SKM-1 treated with dmso at 0.1 percent for 144 hours (cell line): ENCODE measurements around the gene SLC4A9.
A peak's percentile ranks its signal among the peaks of the same experiment; 100 is the strongest.
"Not testable (repeated sequence)": the region's sequence is repeated elsewhere in the genome, so short reads cannot be mapped to it uniquely, and the experiment has no call there.

Experiments
- DNase-seq: peaks from one replicate; lab custom pipeline; 2025; ENCODE audit not compliant: unreplicated experiment; lab: John Stamatoyannopoulos, UW

Gene SLC4A9

DNA sequence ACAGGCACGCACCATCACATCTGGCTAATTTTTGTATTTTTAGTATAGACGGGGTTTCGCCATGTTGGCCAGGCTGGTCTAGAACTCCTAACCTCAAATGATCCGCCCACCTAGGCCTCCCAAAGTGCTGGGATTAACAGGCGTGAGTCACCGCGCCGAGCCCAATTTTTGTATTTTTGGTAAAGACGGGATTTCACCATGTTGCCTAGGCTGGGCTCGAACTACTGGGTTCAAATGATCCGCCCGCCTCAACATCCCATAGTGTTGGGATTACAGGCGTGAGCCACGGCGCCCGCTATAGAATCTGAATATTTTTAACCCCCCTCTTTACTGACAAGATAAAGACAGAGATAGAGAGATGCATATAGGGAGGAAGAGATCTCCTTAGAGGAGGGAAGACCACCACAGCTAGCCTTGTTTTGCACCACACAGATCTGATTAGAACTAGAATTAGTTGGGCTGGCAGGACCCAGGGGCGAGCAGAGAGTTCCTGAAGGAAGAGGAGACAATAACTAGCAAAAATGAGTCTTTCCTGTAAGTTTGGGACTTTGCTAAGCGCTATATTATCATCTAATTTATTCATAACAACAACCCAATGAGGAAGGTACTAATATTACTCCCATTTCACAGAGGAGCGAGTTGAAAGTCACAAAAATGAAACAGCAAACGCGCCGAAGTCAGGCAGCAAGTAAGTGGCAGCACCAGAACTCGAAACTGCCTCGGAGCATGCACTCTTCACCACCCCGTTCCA is 40.2 kb downstream of the SLC4A9 start:
- DNase-seq, result peak; percentile 47

DNA sequence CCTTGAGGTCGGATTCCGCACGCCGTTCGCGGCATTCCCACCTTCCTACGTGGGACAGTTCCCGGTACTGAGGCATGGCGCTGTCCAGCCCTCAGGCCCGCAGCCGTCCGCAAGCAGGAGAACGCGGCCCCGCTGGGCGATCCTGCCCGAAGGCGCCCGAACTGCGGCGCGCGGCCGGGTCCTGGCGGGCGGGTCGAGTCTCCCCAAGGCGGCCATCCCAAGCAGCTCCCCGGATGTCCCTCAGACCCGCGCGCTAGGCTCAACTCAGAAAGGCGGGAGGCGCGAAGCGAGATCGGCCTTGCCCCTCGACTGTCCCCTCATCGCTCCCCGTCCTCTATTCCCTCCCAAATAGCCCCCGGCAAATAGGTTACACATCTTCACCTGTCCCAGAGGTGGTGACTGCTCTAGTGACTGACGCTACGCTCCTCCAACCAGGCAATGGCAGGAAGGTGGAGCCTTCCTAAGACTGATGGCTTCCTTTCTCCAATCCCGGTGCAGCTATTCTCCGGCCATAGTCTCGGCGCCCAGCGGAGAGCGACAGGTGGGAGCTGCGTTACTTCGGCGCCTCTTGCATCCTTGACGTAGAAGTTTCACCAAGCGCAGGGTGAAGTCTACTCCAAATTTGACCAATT is 40.9 kb downstream of the SLC4A9 start:
- peak; percentile 91 for DNase-seq

DNA sequence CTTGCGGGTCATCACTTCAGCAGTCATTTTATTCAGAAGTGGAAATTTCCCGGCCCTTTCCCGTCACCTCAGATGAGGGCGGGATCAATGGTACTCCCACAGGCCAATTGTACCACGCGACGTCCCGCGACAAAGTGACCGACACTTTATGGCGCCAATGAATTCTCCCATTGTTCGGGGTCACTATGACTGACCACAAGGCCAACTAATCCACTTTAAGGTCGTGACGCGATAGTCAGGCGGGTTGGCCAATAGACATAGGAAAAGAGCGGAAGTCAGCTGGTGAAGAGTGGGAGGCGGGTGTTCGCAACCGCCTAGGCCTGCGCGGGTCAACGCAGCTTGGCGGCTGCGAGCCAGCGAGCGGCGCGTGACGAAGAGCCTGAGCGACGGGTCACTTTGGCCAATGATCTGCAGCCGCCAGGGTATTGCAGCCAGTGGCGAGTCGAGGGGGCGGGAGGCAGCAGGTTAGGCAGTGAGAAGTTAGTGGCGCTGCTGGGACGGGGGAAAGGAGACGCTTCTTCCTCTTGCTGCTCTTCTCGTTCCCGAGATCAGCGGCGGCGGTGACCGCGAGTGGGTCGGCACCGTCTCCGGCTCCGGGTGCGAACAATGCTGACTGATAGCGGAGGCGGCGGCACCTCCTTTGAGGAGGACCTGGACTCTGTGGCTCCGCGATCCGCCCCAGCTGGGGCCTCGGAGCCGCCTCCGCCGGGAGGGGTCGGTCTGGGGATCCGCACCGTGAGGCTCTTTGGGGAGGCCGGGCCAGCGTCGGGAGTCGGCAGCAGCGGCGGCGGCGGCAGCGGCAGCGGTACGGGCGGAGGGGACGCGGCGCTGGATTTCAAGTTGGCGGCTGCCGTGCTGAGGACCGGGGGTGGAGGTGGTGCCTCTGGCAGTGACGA is 41.6 kb downstream of the SLC4A9 start, which contains the start of gene ANKHD1:
ANKHD1 (plus strand) TSS at position 472 of the 896 bp plus-strand sequence; CDS start at position 607, 135 bp downstream.
- peak; percentile 100 for DNase-seq

DNA sequence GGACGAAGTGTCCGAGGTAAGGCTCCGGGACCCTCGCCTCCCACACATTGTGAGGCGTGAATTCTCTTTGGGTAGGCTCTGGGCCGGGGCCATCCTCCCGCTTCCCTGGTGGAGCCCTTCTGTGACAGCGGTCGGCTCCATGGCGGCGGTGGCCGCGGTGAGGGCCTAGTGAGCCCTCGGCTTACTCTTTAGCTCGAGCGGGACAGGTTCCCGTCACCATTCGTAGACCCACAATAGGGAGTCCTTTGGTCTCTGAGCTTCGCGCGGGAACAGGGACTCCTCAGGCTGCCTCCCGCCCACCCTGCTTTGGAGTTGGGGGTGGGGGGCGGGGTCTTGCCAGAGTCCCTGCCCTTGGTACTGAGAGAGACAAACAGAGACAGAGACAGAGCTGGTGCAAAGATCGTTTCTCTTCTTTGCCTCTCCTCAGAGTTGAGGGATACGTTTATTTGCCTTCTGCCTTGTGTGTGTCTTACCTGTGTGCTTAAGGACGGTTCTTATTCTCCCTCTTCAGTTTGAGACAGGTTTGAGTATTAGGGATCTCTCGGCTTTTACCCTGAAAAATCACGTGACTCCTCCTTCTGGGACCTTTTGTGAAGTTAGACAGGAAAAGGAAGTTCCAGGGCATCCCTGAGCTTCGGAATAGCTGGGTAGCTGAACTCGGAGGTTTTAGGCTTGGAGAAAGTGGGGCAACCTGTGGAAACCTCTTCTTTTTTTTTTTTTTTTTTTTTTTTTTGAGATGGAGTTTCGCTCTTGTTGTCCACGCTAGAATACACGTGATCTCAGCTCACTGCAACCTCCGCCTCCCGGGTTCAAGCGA is 42.5 kb downstream of the SLC4A9 start:
- DNase-seq, result peak; percentile 48

DNA sequence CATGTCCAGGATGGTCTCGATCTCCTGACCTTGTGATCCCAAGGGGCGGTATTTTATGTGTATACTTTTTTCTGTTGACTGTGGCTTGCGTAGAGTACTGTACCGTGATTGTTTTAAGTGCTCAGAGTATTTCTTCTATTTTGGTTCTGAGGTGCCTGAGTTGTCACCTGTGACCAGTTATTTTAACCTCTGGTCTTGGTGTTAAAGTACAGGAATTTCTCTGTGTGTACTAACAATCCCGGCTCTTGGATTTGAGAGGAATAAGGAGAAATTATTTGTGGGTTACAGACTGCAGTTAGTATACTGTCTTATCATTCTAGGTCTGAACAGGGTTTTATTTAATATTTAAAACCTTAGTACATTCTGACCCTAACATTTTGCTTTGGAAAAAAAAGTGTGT is 43.6 kb downstream of the SLC4A9 start:
- no peak for DNase-seq

DNA sequence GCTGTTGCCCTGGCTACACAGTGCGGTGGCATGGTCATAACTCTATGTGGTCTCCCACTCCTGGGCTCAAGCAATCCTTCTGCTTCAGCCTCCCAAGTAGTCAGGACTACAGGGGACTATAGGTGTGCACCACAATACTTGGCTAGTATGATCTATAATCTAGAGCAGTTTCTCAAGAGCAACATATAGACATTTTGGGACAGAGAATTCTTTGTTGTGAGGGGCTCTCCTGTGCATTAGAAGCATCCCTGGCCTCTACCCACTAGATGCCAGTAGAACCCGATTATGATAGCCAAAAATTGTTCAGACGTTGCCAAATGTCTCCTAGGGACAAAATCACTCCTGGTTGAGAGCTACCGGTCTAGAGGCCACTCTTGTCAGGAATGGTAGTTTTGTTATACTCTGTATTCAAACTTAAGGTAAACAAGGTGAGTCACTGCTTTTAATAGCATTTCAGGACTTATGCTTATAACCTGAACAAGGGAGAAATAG is 48.8 kb downstream of the SLC4A9 start:
- no peak for DNase-seq

DNA sequence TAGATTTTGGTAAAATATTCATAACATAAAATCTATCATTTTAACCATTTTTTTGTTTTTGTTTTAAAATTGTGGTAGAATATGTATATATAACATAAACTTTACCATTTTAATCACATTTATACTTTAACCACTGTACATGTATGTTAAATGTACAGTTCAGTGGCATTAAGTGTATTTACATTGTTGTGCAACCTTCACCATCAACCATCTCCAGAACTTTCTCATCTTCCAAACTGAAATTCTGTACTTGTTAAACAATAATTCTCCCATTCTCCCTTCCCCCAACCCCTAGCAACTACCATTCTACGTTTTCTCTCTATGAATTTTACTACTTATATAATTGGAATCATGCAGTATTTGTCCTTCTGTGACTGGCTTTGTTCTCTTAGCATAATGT is 53.2 kb downstream of the SLC4A9 start:
- no peak for DNase-seq

DNA sequence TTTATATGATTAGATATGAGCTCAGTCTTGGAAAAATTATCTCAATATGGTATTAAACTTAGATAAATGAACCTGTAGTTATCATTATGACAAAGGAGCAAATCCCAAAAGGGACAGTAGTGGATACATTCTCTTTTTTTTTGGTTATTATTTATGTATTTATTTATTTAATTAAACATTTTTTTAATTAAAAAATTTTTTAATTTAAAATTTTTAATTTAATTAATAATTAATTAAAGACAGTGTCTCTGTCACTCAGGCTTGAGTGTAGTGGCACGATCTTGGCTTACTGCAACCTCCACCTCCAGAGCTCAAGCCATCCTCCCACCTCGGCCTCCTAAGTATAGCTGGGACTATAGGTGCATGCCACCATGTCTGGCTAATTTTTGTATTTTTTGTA is 57.2 kb downstream of the SLC4A9 start:
- DNase-seq, result no peak

DNA sequence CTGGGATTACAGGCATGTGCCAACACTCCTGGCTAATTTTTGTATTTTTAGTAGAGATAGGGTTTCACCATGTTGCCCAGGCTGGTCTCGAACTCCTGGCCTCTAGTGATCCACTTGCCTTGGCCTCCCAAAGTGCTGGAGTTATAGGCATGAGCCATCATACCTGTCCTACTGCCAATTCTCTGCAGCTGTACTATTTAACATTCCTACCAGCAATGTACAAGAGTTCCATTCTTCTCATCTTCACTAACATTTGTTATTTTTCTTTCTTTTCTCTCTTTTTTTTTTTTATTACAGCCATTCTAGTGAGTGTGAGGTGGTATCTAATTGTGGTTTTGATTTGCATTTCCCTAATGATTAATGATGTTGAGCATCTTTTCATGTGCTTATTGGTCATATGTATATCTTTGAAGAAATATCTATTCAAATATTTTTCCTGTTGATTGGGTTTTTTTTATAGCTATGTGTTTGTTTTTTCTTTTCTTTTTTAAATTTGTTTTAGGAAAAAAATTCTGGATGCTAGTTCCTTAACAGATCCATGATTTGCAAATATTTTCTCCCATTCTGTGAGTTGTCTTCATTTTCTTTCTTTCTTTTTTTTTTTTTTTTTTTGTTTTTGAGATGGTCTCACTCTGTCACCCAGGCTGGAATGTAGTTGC is 59.0 kb downstream of the SLC4A9 start:
- no peak for DNase-seq

DNA sequence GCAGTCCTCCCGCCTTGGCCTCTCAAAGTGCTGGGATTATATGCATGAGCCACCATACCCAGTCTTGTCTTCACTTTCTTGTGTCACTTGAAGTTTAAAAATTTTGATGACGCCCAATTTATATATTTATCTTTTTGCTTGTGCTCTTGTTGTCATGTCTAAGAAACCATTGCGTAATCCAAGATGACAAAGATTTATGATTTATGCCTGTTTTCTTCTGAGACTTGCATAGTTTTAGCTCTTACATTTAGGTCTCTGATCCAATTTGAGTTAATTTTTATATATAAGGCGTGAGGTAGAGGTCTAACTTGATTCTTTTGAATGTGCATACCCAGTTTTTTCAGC is 60.2 kb downstream of the SLC4A9 start:
- no peak for DNase-seq

DNA sequence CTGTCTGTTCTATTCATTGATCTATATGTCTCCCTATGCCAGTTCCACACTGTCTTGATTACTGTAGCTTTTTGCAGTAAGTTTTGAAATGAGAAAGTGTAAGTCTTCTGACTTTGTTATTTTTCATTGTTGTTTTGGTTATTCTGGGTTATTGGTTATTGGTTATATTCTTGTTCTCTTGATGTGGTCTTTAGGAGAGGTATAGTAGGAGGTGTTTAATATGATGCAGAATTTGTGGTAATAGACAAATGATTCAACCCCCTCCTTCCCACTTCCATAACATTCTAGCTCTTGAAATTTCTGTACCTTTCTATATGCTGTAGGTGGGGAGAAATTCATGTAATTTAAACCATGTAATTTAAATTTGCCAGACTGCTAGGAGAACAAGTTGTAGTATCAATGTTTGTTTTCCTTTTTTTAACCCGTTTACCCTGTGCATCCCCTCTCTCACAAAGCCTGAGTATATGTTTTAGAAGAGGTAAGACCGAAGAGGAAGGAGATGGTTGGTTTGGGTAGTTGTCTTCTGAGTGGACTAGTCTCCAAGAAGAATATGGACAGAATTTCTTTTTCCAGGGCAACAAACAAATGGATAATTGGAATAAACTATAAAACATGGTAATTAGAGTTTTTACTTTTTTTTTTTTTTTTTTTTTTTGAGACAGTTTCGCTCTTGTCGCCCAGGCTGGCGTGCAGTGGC is 60.8 kb downstream of the SLC4A9 start:
- DNase-seq, result no peak

DNA sequence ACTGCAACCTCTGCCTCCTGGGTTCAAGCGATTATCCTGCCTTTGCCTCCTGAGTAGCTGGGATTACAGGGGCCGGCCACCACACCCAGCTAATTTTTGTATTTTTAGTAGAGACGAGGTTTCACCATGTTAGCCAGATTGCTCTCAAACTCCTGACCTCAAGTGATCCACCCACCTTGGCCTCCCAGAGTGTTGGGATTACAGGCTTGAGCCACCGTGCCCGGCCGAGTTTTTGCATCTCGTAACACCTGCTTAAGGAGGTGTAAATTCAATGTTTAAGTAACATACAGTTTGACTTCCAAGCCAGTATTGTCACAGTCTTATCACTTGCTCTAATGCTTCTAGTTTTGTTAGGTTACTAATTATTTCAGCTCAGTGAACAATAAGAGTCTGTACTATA is 61.4 kb downstream of the SLC4A9 start:
- not testable (repeated sequence) for DNase-seq

DNA sequence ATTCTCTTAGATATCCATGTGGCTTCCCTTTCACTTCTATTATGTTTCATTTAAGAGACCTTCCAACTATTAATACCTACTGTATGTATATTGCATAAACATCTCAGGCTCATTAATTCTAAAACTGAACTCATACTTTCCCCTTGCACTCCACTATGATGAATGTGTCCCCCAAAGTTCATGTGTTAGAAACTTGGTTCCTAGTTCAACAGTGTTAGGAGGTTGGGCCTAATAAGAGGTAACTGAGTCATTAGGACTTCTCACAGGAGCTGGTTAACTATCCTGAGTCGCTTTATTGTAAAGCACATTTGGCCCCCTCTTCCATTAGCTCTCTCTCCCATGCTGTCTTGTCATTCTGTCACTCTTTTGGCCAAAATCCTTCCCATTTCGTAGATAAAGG is 63.6 kb downstream of the SLC4A9 start:
- no peak for DNase-seq

DNA sequence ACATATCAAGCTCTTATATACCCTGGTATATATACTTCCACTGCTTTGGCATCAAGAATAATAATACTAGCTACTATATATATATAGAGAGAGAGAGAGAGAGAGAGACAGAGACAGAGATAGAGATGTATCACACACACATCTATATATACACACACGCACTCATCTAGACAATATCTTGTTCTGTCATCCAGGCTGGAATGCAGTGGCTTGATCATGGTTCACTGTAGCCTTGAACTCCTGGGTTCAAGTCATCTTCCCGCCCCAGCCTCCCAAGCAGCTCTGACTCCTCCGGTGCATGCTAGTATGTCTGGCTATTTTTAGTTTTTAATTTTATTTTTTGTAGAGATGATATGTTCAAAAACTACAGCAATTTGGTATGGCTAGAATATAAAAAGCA is 64.1 kb downstream of the SLC4A9 start:
- DNase-seq, result no peak
